Neural progenitor cell (in vitro differentiated cells): ENCODE results near the gene TRIM2. TPM values are rescaled to one million over a fixed set of nuclear protein-coding genes. Genes with fewer than 3 reads are reported as not detected.

Experiments
- DNase-seq: peaks from one replicate; pipeline ENCODE4 v3.0.0-alpha.2; 2016; ENCODE audit warnings: low spot score
- H2AFZ ChIP-seq: fragments of 200-600 bp; sonication (generic); replicated peaks from 2 replicates; pipeline ENCODE4 v1.6.1; 2016; ENCODE audit warnings: antibody characterized with exemption
- H3F3A ChIP-seq: fragments of 200-600 bp; sonication (generic); 2 replicates; pipeline ENCODE4 v1.6.1; 2016; ENCODE audit warnings: antibody characterized with exemption, low read depth
- H3K27ac ChIP-seq: fragments of 200-600 bp; sonication (generic); 2 replicates; pipeline ENCODE4 v1.5.1; 2016; ENCODE audit warnings: mild to moderate bottlenecking
- H3K27me3 ChIP-seq: fragments of 200-600 bp; sonication (generic); 2 replicates; pipeline ENCODE4 v1.6.1; 2016; ENCODE audit warnings: mild to moderate bottlenecking, moderate library complexity
- H3K36me3 ChIP-seq: fragments of 200-600 bp; sonication (generic); 2 replicates; pipeline ENCODE4 v1.5.1; 2016
- H3K4me1 ChIP-seq: fragments of 200-600 bp; sonication (generic); 2 replicates; pipeline ENCODE4 v1.6.1; 2016; ENCODE audit warnings: mixed run types
- H3K4me2 ChIP-seq: fragments of 200-600 bp; sonication (generic); 2 replicates; pipeline ENCODE4 v1.6.1; 2016
- H3K4me3 ChIP-seq: fragments of 200-600 bp; sonication (generic); 2 replicates; pipeline ENCODE4 v1.5.1; 2016
- H3K79me2 ChIP-seq: fragments of 200-600 bp; sonication (generic); 2 replicates; pipeline ENCODE4 v1.6.1; 2016; ENCODE audit warnings: low read depth
- H3K9ac ChIP-seq: fragments of 200-600 bp; sonication (generic); 2 replicates; pipeline ENCODE4 v1.6.1; 2016
- H3K9me3 ChIP-seq: fragments of 200-600 bp; sonication (generic); 2 replicates; pipeline ENCODE4 v1.5.1; 2016; ENCODE audit warnings: low read depth
- H4K20me1 ChIP-seq: fragments of 200-600 bp; sonication (generic); 2 replicates; pipeline ENCODE4 v1.6.1; 2016; ENCODE audit warnings: low read depth
- H3K27ac Mint-ChIP-seq: 3 replicates; pipeline ENCODE4 v1.8.0; 2021; ENCODE audit warnings: mixed read lengths
- H3K27me3 Mint-ChIP-seq: 2 replicates; pipeline ENCODE4 v1.8.0; 2022; ENCODE audit warnings: low read depth, mild to moderate bottlenecking, inconsistent platforms, moderate library complexity, mixed read lengths; ENCODE audit not compliant: insufficient read depth
- H3K36me3 Mint-ChIP-seq: 3 replicates; pipeline ENCODE4 v1.8.0; 2021; ENCODE audit warnings: mixed read lengths
- H3K4me1 Mint-ChIP-seq: 3 replicates; pipeline ENCODE4 v1.8.0; 2021; ENCODE audit warnings: mixed read lengths
- H3K4me3 Mint-ChIP-seq: 3 replicates; pipeline ENCODE4 v1.8.0; 2021; ENCODE audit warnings: mild to moderate bottlenecking, moderate library complexity, mixed read lengths
- H3K9me3 Mint-ChIP-seq: 3 replicates; pipeline ENCODE4 v1.8.0; 2020; ENCODE audit warnings: mixed read lengths
- CTCF ChIP-seq: fragments of 200-600 bp; sonication (generic); IDR thresholded peaks from 2 replicates; pipeline ENCODE4 v1.5.1; 2017; ENCODE audit warnings: antibody characterized with exemption, mild to moderate bottlenecking
- EZH2 ChIP-seq: fragments of 200-600 bp; sonication (generic); IDR thresholded peaks from 2 replicates; pipeline ENCODE4 v1.6.1; 2017; ENCODE audit warnings: antibody characterized with exemption, mild to moderate bottlenecking, moderate library complexity
- EZH2phosphoT487 ChIP-seq: fragments of 200-600 bp; sonication (generic); IDR thresholded peaks from 2 replicates; pipeline ENCODE4 v1.6.1; 2017; ENCODE audit warnings: antibody characterized with exemption
- total RNA-seq: library from RNA; depleted of rRNA; stranded (reverse); fragments of >200 nt; gene quantifications from 2 replicates; pipeline ENCODE4 v1.2.3, GENCODE V29; 2015; ENCODE audit warnings: low replicate concordance

Gene TRIM2
- total RNA-seq, 1 donor from 2014 or later, result 87.6 TPM

GRCh38 chr4:153364061-153364460 is 159.8 kb downstream of the TRIM2 start:
- peaks cover 43% of the 10 kb centered on the region for H3K36me3 Mint-ChIP-seq
- no peak overlapping the region for H2AFZ ChIP-seq
- no peak overlapping the region for H3K4me3 ChIP-seq
- H3K9ac ChIP-seq, result no peak overlapping the region
- TF ChIP-seq EZH2phosphoT487 (no peak), CTCF (no peak), EZH2 (no peak)
- H3K79me2 ChIP-seq, result no peaks in the 10 kb centered on the region
- no peaks in the 10 kb centered on the region for H3K27me3 Mint-ChIP-seq
- no peaks in the 10 kb centered on the region for H3K4me1 ChIP-seq
- H3K4me3 Mint-ChIP-seq, result no peak overlapping the region
- no peaks in the 10 kb centered on the region for H3F3A ChIP-seq
- H3K36me3 ChIP-seq, result peaks cover 9% of the 10 kb centered on the region
- H3K9me3 ChIP-seq, result no peaks in the 10 kb centered on the region
- H4K20me1 ChIP-seq, result no peaks in the 10 kb centered on the region
- no peaks in the 10 kb centered on the region for H3K9me3 Mint-ChIP-seq
- H3K27ac Mint-ChIP-seq, result no peak overlapping the region
- DNase-seq, result no peak
- no peaks in the 10 kb centered on the region for H3K27me3 ChIP-seq
- no peak overlapping the region for H3K4me2 ChIP-seq
- no peak overlapping the region for H3K27ac ChIP-seq
- no peaks in the 10 kb centered on the region for H3K4me1 Mint-ChIP-seq

GRCh38 chr4:153365003-153365402 is 160.8 kb downstream of the TRIM2 start:
- Histone ChIP-seq H4K20me1 (no peaks in the 10 kb centered on the region), H3K79me2 (no peaks in the 10 kb centered on the region), H2AFZ (no peak overlapping the region), H3K9me3 (no peaks in the 10 kb centered on the region), H3K27me3 (no peaks in the 10 kb centered on the region), H3F3A (no peaks in the 10 kb centered on the region), H3K9ac (no peak overlapping the region), H3K4me1 (no peaks in the 10 kb centered on the region), H3K27ac (no peak overlapping the region), H3K4me3 (no peak overlapping the region), H3K36me3 (peaks cover 7% of the 10 kb centered on the region), H3K4me2 (no peak overlapping the region)
- Mint-ChIP-seq H3K9me3 (no peaks in the 10 kb centered on the region), H3K4me3 (no peak overlapping the region), H3K27ac (no peak overlapping the region), H3K27me3 (no peaks in the 10 kb centered on the region), H3K36me3 (peaks cover 43% of the 10 kb centered on the region), H3K4me1 (no peaks in the 10 kb centered on the region)
- DNase-seq, result no peak
- TF ChIP-seq EZH2phosphoT487, result no peak
- no peak for TF ChIP-seq CTCF
- TF ChIP-seq EZH2, result no peak

GRCh38 chr4:153366486-153366885 is 162.2 kb downstream of the TRIM2 start:
- Mint-ChIP-seq H3K36me3 (peaks cover 49% of the 10 kb centered on the region), H3K4me3 (no peak overlapping the region)
- DNase-seq, result no peak

More at GRCh38 chr4:153366486-153366885, 162.2 kb downstream of the TRIM2 start:
- Histone ChIP-seq H2AFZ (no peak overlapping the region), H3K4me2 (no peak overlapping the region), H3K27me3 (no peaks in the 10 kb centered on the region), H3F3A (no peaks in the 10 kb centered on the region), H3K27ac (no peak overlapping the region), H3K4me1 (no peaks in the 10 kb centered on the region), H3K79me2 (no peaks in the 10 kb centered on the region), H3K4me3 (no peak overlapping the region), H3K9me3 (no peaks in the 10 kb centered on the region), H3K36me3 (peaks cover under 1% of the 10 kb centered on the region), H3K9ac (no peak overlapping the region), H4K20me1 (no peaks in the 10 kb centered on the region)
- H3K27ac Mint-ChIP-seq, result no peak overlapping the region
- TF ChIP-seq EZH2phosphoT487, result no peak
- TF ChIP-seq CTCF, result no peak
- no peak for TF ChIP-seq EZH2
- H3K27me3 Mint-ChIP-seq, result no peaks in the 10 kb centered on the region
- H3K4me1 Mint-ChIP-seq, result no peaks in the 10 kb centered on the region
- no peaks in the 10 kb centered on the region for H3K9me3 Mint-ChIP-seq
